HepG2 (cell line): Measurements from ENCODE around the gene CD300A. TPM values are rescaled to one million over a fixed set of nuclear protein-coding genes. Genes with fewer than 3 reads are reported as not detected.
A peak's percentile ranks its signal among the peaks of the same experiment; 100 is the strongest.

Experiments
- ARNTL ChIP-seq: sonication (generic); formaldehyde crosslinking; IDR thresholded peaks from 2 replicates; pipeline ENCODE4 v1.4.0; 2020; ENCODE audit warnings: mild to moderate bottlenecking, missing genetic modification reagents
- EED ChIP-seq: sonication (generic); formaldehyde crosslinking; IDR thresholded peaks from 2 replicates; pipeline ENCODE4 v1.5.0; 2020; ENCODE audit warnings: mild to moderate bottlenecking, missing genetic modification reagents
- HCFC1 ChIP-seq: fragments of 150-350 bp; IDR thresholded peaks from 2 replicates; pipeline ENCODE4 v1.6.1; 2014; ENCODE audit warnings: low read depth, low read length
- HOMEZ ChIP-seq: IDR thresholded peaks from 2 replicates; pipeline ENCODE4 v1.6.1; 2016; ENCODE audit warnings: low read depth
- LCORL ChIP-seq, 2 experiments: fragments of 450-650 bp in 1 of 2; sonication (generic) in 1 of 2; formaldehyde crosslinking in 1 of 2; IDR thresholded peaks; 2 replicates each; pipeline versions ENCODE4 v1.5.0 to v1.6.1; 2017 to 2020; ENCODE audit warnings: antibody characterized with exemption in 1 of 2, missing genetic modification reagents in 1 of 2
- PAX8 ChIP-seq: sonication (generic); formaldehyde crosslinking; IDR thresholded peaks from 2 replicates; pipeline ENCODE4 v1.8.0; 2022; ENCODE audit warnings: mild to moderate bottlenecking, missing genetic modification reagents, borderline replicate concordance
- RBFOX2 ChIP-seq: fragments of 200-400 bp; formaldehyde crosslinking; IDR thresholded peaks from 2 replicates; pipeline ENCODE4 v1.6.1; 2017; ENCODE audit warnings: low read depth, mild to moderate bottlenecking, low read length
- ZBTB49 ChIP-seq: sonication (generic); formaldehyde crosslinking; IDR thresholded peaks from 2 replicates; pipeline ENCODE4 v1.4.0; 2020; ENCODE audit warnings: missing genetic modification reagents, borderline replicate concordance
- ZMYM2 ChIP-seq: sonication (generic); formaldehyde crosslinking; IDR thresholded peaks from 2 replicates; pipeline ENCODE4 v1.8.0; 2022; ENCODE audit warnings: mild to moderate bottlenecking, missing genetic modification reagents
- ZNF263 ChIP-seq: sonication (generic); formaldehyde crosslinking; IDR thresholded peaks from 2 replicates; pipeline ENCODE4 v1.4.0; 2020; ENCODE audit warnings: missing genetic modification reagents
- ZNF33A ChIP-seq: sonication (generic); formaldehyde crosslinking; IDR thresholded peaks from 2 replicates; pipeline ENCODE4 v1.5.1; 2020; ENCODE audit warnings: missing genetic modification reagents, mild to moderate bottlenecking, moderate library complexity, borderline replicate concordance
- ZNF503 ChIP-seq: sonication (generic); formaldehyde crosslinking; IDR thresholded peaks from 2 replicates; pipeline ENCODE4 v1.4.0; 2020; ENCODE audit warnings: missing genetic modification reagents
- ZNF749 ChIP-seq: sonication (generic); formaldehyde crosslinking; IDR thresholded peaks from 2 replicates; pipeline ENCODE4 v1.8.0; 2022; ENCODE audit warnings: mild to moderate bottlenecking, missing genetic modification reagents, moderate library complexity, borderline replicate concordance
- ZNF816 ChIP-seq: sonication (generic); formaldehyde crosslinking; IDR thresholded peaks from 2 replicates; pipeline ENCODE4 v1.8.0; 2022; ENCODE audit warnings: missing genetic modification reagents, mild to moderate bottlenecking, borderline replicate concordance
- polyA plus RNA-seq, 8 experiments: library from polyadenylated mRNA; depleted of rRNA in 3 of 8; stranded (reverse) in 7 of 8; unstranded in 1 of 8; fragments of >200 nt; fragmentation: Illumina TruSeq in 4 of 8; extraction: Trizol in 4 of 8; gene quantifications; 2 replicates each; pipeline versions ENCODE4 v1.2.1 to v1.2.3, GENCODE V29; 2011 to 2016; ENCODE audit warnings: low read depth in 4 of 8, missing spikeins in 1 of 8, mixed read lengths in 1 of 8; ENCODE audit not compliant: insufficient read depth in 1 of 8
- total RNA-seq, 5 experiments: library from RNA; depleted of rRNA; stranded (reverse); fragments of >200 nt; fragmentation: Illumina TruSeq; extraction: Trizol; gene quantifications; 2 replicates each; pipeline ENCODE4 v1.2.3, GENCODE V29; 2016; ENCODE audit warnings: low read depth in 1 of 5
- TF ChIP-seq, protein P1 (sequence below): IDR thresholded peaks from 2 replicates; pipeline ENCODE4 v1.6.1; 2016; ENCODE audit warnings: missing compliant biosample characterization, missing genetic modification reagents, borderline replicate concordance
- TF ChIP-seq, protein P2 (sequence below): sonication (generic); formaldehyde crosslinking; IDR thresholded peaks from 2 replicates; pipeline ENCODE4 v1.5.0; 2020; ENCODE audit warnings: missing genetic modification reagents
- TF ChIP-seq, protein P3 (sequence below): sonication (generic); formaldehyde crosslinking; IDR thresholded peaks from 2 replicates; pipeline ENCODE4 v1.4.0; 2020; ENCODE audit warnings: missing genetic modification reagents
- TF ChIP-seq, protein P4 (sequence below): sonication (generic); formaldehyde crosslinking; IDR thresholded peaks from 2 replicates; pipeline ENCODE4 v1.8.0; 2022; ENCODE audit warnings: missing genetic modification reagents, mild to moderate bottlenecking, borderline replicate concordance

CD300A gene
- total and polyA plus RNA-seq, 2 of the 13 experiments (the other 11 are each of a cell fraction or from before 2014, with no cell fraction given), result not detected

GRCh38 chr17:74427048-74427762 lies 39.2 kb upstream of the CD300A start (continued):
- TF ChIP-seq ZNF749 (no peak), PAX8 (no peak), ZNF816 (CRISPR knock-in tag) (no peak; the same call in 1 of the 2 replicates), LCORL (IDR thresholded peaks at IDR 0.05) (no peak), LCORL (CRISPR knock-in tag; IDR thresholded peaks at IDR 0.05) (peak; percentile 84), HOMEZ (CRISPR knock-in tag) (peak; percentile 73; the same call in 1 of the 2 replicates), ZBTB49 (CRISPR knock-in tag) (no peak), EED (CRISPR knock-in tag) (no peak), ZMYM2 (CRISPR knock-in tag) (no peak), HCFC1 (no peak), ZNF33A (CRISPR knock-in tag) (no peak), ZNF263 (CRISPR knock-in tag) (peak; percentile 96), ZNF503 (CRISPR knock-in tag) (peak; percentile 42; the same call in 1 of the 2 replicates), ARNTL (CRISPR knock-in tag) (no peak; the same call in 1 of the 2 replicates), RBFOX2 (peak; percentile 71)
- TF ChIP-seq, protein P1, sequence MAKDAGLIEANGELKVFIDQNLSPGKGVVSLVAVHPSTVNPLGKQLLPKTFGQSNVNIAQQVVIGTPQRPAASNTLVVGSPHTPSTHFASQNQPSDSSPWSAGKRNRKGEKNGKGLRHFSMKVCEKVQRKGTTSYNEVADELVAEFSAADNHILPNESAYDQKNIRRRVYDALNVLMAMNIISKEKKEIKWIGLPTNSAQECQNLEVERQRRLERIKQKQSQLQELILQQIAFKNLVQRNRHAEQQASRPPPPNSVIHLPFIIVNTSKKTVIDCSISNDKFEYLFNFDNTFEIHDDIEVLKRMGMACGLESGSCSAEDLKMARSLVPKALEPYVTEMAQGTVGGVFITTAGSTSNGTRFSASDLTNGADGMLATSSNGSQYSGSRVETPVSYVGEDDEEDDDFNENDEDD (CRISPR knock-in tag), result peak; percentile 32; the same call in 1 of the 2 replicates
- TF ChIP-seq, protein P2, sequence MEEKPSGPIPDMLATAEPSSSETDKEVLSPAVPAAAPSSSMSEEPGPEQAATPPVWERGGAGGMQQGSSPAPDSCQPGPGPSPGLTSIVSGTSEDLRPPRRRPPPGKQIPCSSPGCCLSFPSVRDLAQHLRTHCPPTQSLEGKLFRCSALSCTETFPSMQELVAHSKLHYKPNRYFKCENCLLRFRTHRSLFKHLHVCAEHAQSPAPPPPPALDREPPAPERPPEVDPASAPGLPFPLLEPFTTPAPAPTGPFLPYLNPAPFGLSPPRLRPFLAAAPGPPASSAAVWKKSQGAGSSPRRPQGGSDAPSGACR (CRISPR knock-in tag), result no peak; the same call in 1 of the 2 replicates
- TF ChIP-seq, protein P3, sequence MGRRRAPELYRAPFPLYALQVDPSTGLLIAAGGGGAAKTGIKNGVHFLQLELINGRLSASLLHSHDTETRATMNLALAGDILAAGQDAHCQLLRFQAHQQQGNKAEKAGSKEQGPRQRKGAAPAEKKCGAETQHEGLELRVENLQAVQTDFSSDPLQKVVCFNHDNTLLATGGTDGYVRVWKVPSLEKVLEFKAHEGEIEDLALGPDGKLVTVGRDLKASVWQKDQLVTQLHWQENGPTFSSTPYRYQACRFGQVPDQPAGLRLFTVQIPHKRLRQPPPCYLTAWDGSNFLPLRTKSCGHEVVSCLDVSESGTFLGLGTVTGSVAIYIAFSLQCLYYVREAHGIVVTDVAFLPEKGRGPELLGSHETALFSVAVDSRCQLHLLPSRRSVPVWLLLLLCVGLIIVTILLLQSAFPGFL (CRISPR knock-in tag), result no peak; the same call in 1 of the 2 replicates
- TF ChIP-seq, protein P4, sequence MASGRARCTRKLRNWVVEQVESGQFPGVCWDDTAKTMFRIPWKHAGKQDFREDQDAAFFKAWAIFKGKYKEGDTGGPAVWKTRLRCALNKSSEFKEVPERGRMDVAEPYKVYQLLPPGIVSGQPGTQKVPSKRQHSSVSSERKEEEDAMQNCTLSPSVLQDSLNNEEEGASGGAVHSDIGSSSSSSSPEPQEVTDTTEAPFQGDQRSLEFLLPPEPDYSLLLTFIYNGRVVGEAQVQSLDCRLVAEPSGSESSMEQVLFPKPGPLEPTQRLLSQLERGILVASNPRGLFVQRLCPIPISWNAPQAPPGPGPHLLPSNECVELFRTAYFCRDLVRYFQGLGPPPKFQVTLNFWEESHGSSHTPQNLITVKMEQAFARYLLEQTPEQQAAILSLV, result 0 out of 2 replicates have a peak, but pooled peaks have one; percentile 6
